Mesothelial cell of epicardium (in vitro differentiated cells): ENCODE data around the gene MFSD6. TPM values are rescaled to one million over a fixed set of nuclear protein-coding genes. Genes with fewer than 3 reads are reported as not detected.

Source experiments
- DNase-seq, 2 experiments: peaks; one replicate each; pipeline ENCODE4 v3.0.0; 2021; ENCODE audit warnings: low spot score in 2 of 2; ENCODE audit not compliant: unreplicated experiment in 2 of 2
- H3K27ac Mint-ChIP-seq: 2 replicates; pipeline ENCODE4 v1.8.0; 2021; ENCODE audit warnings: mixed read lengths
- H3K27me3 Mint-ChIP-seq: 2 replicates; pipeline ENCODE4 v1.8.0; 2021; ENCODE audit warnings: low read depth, mixed read lengths
- H3K36me3 Mint-ChIP-seq: 2 replicates; pipeline ENCODE4 v1.8.0; 2021; ENCODE audit warnings: mixed read lengths
- H3K4me1 Mint-ChIP-seq: 2 replicates; pipeline ENCODE4 v1.8.0; 2021; ENCODE audit warnings: mixed read lengths
- H3K4me3 Mint-ChIP-seq: 2 replicates; pipeline ENCODE4 v1.8.0; 2021; ENCODE audit warnings: mild to moderate bottlenecking, moderate library complexity, mixed read lengths
- H3K9me3 Mint-ChIP-seq: 2 replicates; pipeline ENCODE4 v1.8.0; 2021; ENCODE audit warnings: mixed read lengths
- total RNA-seq: library from RNA; stranded (reverse); gene quantifications from 3 replicates; pipeline ENCODE4 v1.2.1, GENCODE V29; 2021
- TF ChIP-seq, protein P1 (sequence below): fragments of 200-600 bp; sonication (generic); IDR thresholded peaks from one replicate; pipeline ENCODE4 v1.5.0; 2021; ENCODE audit warnings: antibody characterized with exemption; ENCODE audit not compliant: unreplicated experiment

The MFSD6 gene
- total RNA-seq, 1 donor from 2014 or later, result 11.7 TPM

DNA sequence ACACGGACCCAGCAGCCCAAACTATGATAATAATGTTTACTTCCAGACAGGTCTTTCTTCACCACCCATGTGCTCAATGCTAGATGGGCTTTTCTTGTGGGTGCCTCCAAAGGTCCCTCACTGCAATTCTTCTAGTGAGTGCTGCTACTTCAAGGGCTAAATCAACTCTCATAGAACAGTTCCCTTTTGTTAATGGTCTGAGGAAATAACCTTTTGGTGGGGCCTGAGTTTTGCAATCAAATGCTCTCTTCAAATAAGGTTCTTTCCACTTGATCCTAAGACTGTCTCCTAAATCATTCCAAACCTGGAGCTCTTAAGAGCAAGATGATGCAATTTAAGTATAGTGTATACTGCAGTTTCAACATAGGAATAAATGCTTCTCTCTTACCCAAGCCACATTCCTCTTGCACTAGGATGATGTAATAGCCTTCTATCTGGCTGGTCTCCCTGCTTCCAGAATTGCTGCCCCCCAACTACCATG is 120.4 kb downstream of the MFSD6 start:
- peak overlapping the region; percentile 94 for H3K27ac Mint-ChIP-seq

DNA sequence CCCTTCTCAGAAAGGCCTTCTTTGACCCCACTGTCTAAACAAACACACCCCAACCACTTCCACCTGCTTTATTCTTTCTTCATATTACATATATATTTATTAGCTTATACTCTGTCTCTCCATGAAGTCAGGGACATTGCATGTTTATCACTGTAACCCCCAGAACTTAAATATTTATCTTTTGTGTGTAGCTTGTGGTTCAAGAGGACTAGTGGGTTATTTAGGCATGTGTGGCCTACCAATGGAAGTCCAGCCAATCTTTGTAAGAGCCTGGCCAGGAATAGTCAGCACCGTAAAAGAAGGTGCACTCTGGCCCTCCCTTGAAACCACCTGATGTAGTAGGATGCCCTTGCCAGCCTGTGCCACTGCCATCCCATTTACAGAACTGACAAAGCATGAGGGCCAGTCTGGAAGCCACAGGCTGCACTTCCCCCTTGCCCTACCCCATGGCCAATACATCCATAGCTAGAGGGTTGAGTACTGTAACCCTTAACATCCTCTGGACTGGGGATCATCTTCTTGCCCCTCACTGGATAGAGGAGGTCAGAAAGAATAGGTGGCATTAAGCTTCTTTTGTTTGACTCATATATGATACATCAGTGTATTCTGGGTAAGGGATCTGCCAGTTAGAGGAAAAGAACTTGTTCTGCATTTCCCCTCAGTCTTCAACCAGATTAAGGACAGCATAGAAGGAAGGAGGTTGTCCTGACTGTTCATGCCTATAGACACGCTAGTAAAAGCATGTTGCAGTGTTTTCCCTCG is 121.5 kb downstream of the MFSD6 start:
- peak overlapping the region; percentile 94 for H3K27ac Mint-ChIP-seq

More for the DNA sequence above, 120.4 kb downstream of the MFSD6 start:
- TF ChIP-seq, protein P1, sequence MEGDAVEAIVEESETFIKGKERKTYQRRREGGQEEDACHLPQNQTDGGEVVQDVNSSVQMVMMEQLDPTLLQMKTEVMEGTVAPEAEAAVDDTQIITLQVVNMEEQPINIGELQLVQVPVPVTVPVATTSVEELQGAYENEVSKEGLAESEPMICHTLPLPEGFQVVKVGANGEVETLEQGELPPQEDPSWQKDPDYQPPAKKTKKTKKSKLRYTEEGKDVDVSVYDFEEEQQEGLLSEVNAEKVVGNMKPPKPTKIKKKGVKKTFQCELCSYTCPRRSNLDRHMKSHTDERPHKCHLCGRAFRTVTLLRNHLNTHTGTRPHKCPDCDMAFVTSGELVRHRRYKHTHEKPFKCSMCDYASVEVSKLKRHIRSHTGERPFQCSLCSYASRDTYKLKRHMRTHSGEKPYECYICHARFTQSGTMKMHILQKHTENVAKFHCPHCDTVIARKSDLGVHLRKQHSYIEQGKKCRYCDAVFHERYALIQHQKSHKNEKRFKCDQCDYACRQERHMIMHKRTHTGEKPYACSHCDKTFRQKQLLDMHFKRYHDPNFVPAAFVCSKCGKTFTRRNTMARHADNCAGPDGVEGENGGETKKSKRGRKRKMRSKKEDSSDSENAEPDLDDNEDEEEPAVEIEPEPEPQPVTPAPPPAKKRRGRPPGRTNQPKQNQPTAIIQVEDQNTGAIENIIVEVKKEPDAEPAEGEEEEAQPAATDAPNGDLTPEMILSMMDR, result no peak
- H3K9me3 Mint-ChIP-seq, result no peaks in the 10 kb centered on the region
- peaks cover 7% of the 10 kb centered on the region for H3K36me3 Mint-ChIP-seq
- no peaks in the 10 kb centered on the region for H3K27me3 Mint-ChIP-seq
- no peak overlapping the region for H3K4me3 Mint-ChIP-seq
- DNase-seq, result no peak
- peaks cover 76% of the 10 kb centered on the region for H3K4me1 Mint-ChIP-seq

GRCh38 chr2:190530248-190530900 is 122.2 kb downstream of the MFSD6 start:
- peak overlapping the region; percentile 34 for H3K4me3 Mint-ChIP-seq
- DNase-seq, result no peak
- peaks cover 80% of the 10 kb centered on the region for H3K4me1 Mint-ChIP-seq

More for the DNA sequence above, 121.5 kb downstream of the MFSD6 start:
- Mint-ChIP-seq H3K36me3 (peaks cover 4% of the 10 kb centered on the region), H3K4me3 (no peak overlapping the region), H3K27me3 (no peaks in the 10 kb centered on the region), H3K4me1 (peaks cover 83% of the 10 kb centered on the region), H3K9me3 (no peaks in the 10 kb centered on the region)
- no peak for DNase-seq
- TF ChIP-seq, protein P1, result no peak

GRCh38 chr2:190532581-190532980 is 124.4 kb downstream of the MFSD6 start:
- TF ChIP-seq, protein P1, result no peak
- Mint-ChIP-seq H3K27me3 (no peaks in the 10 kb centered on the region), H3K36me3 (peaks cover 13% of the 10 kb centered on the region), H3K4me1 (peaks cover 72% of the 10 kb centered on the region), H3K9me3 (peaks cover 4% of the 10 kb centered on the region), H3K4me3 (no peak overlapping the region), H3K27ac (peak overlapping the region; percentile 50)
- no peak for DNase-seq

More at GRCh38 chr2:190530248-190530900, 122.2 kb downstream of the MFSD6 start:
- Mint-ChIP-seq H3K27me3 (no peaks in the 10 kb centered on the region), H3K36me3 (peaks cover 4% of the 10 kb centered on the region), H3K9me3 (no peaks in the 10 kb centered on the region), H3K27ac (peak overlapping the region; percentile 94)
- TF ChIP-seq, protein P1, result no peak

- DNase-seq, result no peak
- Mint-ChIP-seq H3K9me3 (peaks cover 9% of the 10 kb centered on the region), H3K4me1 (peaks cover 65% of the 10 kb centered on the region), H3K27ac (peak overlapping the region; percentile 99), H3K4me3 (peak overlapping the region; percentile 90), H3K27me3 (no peaks in the 10 kb centered on the region), H3K36me3 (peaks cover 19% of the 10 kb centered on the region)
- TF ChIP-seq, protein P1, result no peak
Observed at GRCh38 chr2:190533175-190533967, 125.2 kb downstream of the MFSD6 start.
